GM21423 (cell line): ENCODE results near the gene TPTE.
"Not testable (repeated sequence)": the region's sequence is repeated elsewhere in the genome, so short reads cannot be mapped to it uniquely, and the experiment has no call there.

Experiments
- ATAC-seq: cut with Tn5 transposase; IDR thresholded peaks from one replicate; pipeline ENCODE4 v1.9.1; 2021; ENCODE audit warnings: mild to moderate bottlenecking, moderate library complexity; ENCODE audit not compliant: unreplicated experiment

TPTE gene

GRCh38 chr21:10616535-10616934 is 95.2 kb downstream of the TPTE start:
- no peak for ATAC-seq

- ATAC-seq = not testable (repeated sequence)
Observed at GRCh38 chr21:10617133-10617752, 95.9 kb downstream of the TPTE start.

- no peak for ATAC-seq
Observed at GRCh38 chr21:10627316-10627863, 106.0 kb downstream of the TPTE start.

- not testable (repeated sequence) for ATAC-seq
Observed at GRCh38 chr21:10629239-10629638, 107.9 kb downstream of the TPTE start.

GRCh38 chr21:10630829-10631228 is 109.4 kb downstream of the TPTE start:
- ATAC-seq = not testable (repeated sequence)

GRCh38 chr21:10631316-10631715 is 109.9 kb downstream of the TPTE start:
- not testable (repeated sequence) for ATAC-seq

GRCh38 chr21:10638144-10638543 is 116.8 kb downstream of the TPTE start:
- ATAC-seq = not testable (repeated sequence)

GRCh38 chr21:10639123-10639522 is 117.7 kb downstream of the TPTE start:
- ATAC-seq = no peak

GRCh38 chr21:10639746-10640145 is 118.4 kb downstream of the TPTE start:
- ATAC-seq = not testable (repeated sequence)

- ATAC-seq = no peak
Observed at GRCh38 chr21:10640446-10640845, 119.1 kb downstream of the TPTE start.

- ATAC-seq = no peak
Observed at GRCh38 chr21:10641107-10641506, 119.7 kb downstream of the TPTE start.

GRCh38 chr21:10645667-10646066 is 124.3 kb downstream of the TPTE start:
- not testable (repeated sequence) for ATAC-seq

GRCh38 chr21:10649350-10650149 is 128.2 kb downstream of the TPTE start:
- not testable (repeated sequence) for ATAC-seq

GRCh38 chr21:10650297-10650696 is 128.9 kb downstream of the TPTE start:
- not testable (repeated sequence) for ATAC-seq
